GM12864 (cell line): ENCODE data around the gene RAB3C.

Source experiments
- DNase-seq: peaks from one replicate; pipeline ENCODE4 v3.0.0-alpha.2; 2011; ENCODE audit warnings: low read depth
- H3K4me3 ChIP-seq: 2 replicates; pipeline ENCODE4 v1.5.1; 2011; ENCODE audit warnings: mild to moderate bottlenecking, low read depth, low read length, control low read depth
- TF ChIP-seq, protein P1 (sequence below): IDR thresholded peaks from 2 replicates; pipeline ENCODE4 v1.5.1; 2011; ENCODE audit warnings: low read depth, mild to moderate bottlenecking, moderate library complexity, low read length, control low read depth, inconsistent platforms; ENCODE audit errors: missing control alignments

The RAB3C gene

DNA sequence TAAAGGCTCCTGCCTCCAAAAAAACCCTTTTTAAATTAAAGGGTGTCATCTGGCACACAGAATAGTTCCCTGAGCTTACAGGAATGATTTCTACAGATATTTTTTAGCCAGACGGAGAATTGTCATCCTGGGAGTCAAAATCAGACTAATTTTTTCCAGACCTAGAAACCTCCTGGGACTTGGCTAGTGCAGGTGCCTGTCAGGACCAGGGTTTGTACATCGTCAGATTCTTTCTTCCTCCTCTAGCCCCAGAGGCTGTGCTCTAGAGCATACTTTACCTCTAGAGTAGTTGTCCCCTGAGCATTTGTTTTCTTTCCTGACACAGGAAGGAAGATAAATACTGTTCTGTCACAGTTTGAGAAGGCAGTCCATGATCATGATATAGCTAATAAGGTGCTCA lies 52.5 kb downstream of the RAB3C start:
- TF ChIP-seq, protein P1, sequence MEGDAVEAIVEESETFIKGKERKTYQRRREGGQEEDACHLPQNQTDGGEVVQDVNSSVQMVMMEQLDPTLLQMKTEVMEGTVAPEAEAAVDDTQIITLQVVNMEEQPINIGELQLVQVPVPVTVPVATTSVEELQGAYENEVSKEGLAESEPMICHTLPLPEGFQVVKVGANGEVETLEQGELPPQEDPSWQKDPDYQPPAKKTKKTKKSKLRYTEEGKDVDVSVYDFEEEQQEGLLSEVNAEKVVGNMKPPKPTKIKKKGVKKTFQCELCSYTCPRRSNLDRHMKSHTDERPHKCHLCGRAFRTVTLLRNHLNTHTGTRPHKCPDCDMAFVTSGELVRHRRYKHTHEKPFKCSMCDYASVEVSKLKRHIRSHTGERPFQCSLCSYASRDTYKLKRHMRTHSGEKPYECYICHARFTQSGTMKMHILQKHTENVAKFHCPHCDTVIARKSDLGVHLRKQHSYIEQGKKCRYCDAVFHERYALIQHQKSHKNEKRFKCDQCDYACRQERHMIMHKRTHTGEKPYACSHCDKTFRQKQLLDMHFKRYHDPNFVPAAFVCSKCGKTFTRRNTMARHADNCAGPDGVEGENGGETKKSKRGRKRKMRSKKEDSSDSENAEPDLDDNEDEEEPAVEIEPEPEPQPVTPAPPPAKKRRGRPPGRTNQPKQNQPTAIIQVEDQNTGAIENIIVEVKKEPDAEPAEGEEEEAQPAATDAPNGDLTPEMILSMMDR: no peak
- no peak for DNase-seq
- no peak overlapping the region for H3K4me3 ChIP-seq

DNA sequence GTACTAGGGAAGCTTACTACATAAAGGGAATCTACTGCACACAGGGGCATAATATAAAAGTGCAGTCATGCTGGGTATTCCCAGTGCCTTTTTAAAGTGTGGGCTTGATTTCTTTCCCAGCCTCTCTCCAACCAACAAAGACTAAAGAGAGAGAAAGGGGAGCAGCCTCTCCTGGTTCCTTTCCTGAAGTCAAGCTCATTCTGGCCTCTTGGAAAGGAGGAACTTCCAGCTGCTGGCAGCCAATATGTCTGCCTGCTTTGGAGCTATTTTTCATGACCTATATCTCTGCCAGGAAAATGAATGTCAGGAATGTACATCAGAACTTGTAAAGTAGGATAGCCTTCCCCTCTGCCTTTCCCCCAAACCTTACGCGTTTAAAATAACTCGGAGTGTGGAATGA lies 57.1 kb downstream of the RAB3C start:
- no peak for DNase-seq
- TF ChIP-seq, protein P1: no peak
- H3K4me3 ChIP-seq: no peak overlapping the region

DNA sequence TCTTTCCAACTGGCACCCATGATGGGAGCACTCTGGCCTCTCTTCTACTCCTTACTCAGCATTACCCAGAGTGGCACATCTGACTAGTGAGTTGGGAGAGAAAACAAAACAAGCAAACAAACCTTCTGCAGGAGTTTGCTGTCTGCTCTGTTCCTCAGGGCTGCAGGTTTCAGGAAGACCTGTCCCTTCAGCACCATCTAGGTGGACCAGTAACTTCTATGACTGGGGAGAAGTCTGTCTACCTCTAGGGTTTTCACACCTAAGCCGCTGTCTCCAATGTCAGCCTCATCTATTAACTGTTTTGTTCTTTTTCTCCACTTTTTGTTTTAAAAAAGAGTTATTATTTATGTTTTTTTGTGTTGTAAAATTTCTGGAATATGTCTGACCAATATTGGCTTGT lies 58.7 kb downstream of the RAB3C start:
- no peak for DNase-seq
- TF ChIP-seq, protein P1: no peak

DNA sequence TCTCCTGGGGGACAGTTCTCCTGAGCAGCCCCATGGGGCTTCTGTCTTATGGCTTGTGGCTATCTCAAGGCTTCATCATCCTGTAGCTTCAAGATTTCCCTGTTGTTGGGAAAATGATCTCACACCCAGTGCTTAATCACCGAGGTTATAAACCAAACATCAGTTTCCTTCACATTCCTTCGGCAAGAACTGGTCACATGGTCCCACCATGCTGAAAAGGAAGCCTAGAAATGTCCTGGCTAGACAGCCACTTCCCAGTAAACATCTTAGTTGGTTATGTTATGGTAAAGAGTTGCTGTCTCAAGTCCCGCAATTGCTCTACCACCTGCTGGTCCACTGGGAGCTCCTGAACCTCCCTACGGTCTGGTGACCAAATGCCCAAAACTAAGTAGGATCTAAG lies 66.0 kb downstream of the RAB3C start:
- no peak overlapping the region for H3K4me3 ChIP-seq
- no peak for DNase-seq
- TF ChIP-seq, protein P1: no peak

More for the DNA sequence above, 58.7 kb downstream of the RAB3C start:
- H3K4me3 ChIP-seq: no peak overlapping the region

DNA sequence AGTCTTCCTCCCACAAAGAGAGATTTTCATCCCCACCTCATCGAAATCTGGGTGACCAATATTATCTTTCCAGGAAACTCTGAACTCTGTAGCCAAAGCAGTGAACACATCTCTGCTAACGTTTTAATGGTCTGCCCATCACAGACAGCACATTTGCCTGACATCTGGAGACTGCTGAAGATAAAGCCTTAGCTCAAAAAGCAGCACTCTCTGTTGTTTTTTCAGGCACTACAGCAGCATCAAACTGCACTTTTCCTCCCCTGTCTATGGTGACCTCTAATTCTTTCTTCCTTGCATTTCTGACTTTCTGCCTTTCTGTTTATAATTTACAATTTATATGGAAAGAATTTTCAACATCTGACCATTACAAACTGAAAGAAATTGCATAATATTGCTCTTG lies 66.8 kb downstream of the RAB3C start:
- H3K4me3 ChIP-seq: no peak overlapping the region
- DNase-seq: no peak
- TF ChIP-seq, protein P1: no peak

DNA sequence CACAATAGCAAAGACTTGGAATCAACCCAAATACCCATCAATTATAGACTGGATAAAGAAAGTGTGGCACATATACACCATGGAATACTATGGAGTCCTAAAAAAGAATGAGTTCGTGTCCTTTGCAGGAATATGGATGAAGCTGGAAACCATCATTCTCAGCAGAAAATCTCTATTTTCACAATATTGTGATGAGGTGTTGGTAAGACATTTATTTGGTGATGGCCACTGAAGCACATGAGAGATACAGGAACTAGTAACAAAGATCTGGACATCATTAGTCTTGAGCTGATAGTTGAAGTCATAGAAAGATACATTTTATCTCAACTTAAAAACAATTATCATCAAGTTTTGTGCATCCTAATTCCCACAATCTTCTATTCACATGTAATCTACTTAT lies 70.6 kb downstream of the RAB3C start:
- TF ChIP-seq, protein P1: no peak
- DNase-seq: no peak
- no peak overlapping the region for H3K4me3 ChIP-seq

DNA sequence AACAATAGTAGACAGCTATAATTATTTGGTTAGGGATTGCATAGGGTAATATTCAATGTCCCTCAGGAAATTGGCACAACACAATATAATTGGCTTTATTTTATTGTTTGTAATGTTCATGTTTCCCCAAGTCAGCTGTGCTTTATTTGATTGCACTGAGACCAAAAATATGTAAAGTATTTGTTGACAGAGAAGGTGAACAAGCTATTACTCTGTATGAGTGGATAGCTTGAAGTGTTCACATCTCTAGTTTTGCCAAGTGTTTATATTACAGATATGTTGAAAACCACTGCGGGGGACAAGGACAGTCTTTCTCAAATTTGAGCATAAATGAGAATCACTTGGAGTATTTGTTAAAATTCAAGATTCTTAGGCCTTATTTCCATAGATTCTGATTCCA lies 83.3 kb downstream of the RAB3C start:
- H3K4me3 ChIP-seq: no peak overlapping the region
- DNase-seq: no peak
- TF ChIP-seq, protein P1: no peak
